Fibroblast of villous mesenchyme (primary cell): ENCODE results near the gene OXCT1. TPM values are rescaled to one million over a fixed set of nuclear protein-coding genes. Genes with fewer than 3 reads are reported as not detected.

Source experiments
- DNase-seq: peaks from one replicate; pipeline ENCODE4 v3.0.0-alpha.2; 2010; ENCODE audit warnings: low read depth
- H3K4me3 ChIP-seq: 2 replicates; pipeline ENCODE4 v1.5.1; 2011; ENCODE audit warnings: low read depth, mild to moderate bottlenecking, low read length
- total RNA-seq: library from RNA; depleted of rRNA; stranded (reverse); fragments of >200 nt; gene quantifications from 2 replicates; pipeline ENCODE4 v1.2.3, GENCODE V29; 2012
- TF ChIP-seq, protein P1 (sequence below): IDR thresholded peaks from 2 replicates; pipeline ENCODE4 v1.5.1; 2012; ENCODE audit warnings: low read depth, mild to moderate bottlenecking, low read length; ENCODE audit not compliant: insufficient read depth

Gene OXCT1
- total RNA-seq, 1 donor = 23.3 TPM

DNA sequence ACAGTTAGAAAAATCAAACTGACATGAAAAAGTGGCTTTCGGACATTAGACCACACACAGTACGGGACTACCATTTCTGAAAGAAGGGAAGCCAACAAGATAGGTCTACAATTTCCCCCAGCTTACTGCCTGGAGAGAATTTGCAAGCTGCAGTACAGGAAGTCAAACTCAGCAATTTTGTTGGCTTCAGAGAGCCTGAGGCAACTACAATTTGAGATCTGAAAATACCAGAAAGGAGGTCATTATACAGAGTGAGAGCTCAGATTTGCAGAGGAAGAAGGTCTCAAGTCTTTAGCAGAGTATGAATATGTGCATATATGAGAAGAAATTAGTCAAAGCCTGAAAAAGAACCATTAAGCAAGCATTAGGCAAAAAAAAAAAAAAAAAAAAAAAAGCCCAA, 83.0 kb downstream of the OXCT1 start:
- no peak overlapping the region for H3K4me3 ChIP-seq
- TF ChIP-seq, protein P1, sequence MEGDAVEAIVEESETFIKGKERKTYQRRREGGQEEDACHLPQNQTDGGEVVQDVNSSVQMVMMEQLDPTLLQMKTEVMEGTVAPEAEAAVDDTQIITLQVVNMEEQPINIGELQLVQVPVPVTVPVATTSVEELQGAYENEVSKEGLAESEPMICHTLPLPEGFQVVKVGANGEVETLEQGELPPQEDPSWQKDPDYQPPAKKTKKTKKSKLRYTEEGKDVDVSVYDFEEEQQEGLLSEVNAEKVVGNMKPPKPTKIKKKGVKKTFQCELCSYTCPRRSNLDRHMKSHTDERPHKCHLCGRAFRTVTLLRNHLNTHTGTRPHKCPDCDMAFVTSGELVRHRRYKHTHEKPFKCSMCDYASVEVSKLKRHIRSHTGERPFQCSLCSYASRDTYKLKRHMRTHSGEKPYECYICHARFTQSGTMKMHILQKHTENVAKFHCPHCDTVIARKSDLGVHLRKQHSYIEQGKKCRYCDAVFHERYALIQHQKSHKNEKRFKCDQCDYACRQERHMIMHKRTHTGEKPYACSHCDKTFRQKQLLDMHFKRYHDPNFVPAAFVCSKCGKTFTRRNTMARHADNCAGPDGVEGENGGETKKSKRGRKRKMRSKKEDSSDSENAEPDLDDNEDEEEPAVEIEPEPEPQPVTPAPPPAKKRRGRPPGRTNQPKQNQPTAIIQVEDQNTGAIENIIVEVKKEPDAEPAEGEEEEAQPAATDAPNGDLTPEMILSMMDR = no peak
- peak; percentile 8 for DNase-seq

DNA sequence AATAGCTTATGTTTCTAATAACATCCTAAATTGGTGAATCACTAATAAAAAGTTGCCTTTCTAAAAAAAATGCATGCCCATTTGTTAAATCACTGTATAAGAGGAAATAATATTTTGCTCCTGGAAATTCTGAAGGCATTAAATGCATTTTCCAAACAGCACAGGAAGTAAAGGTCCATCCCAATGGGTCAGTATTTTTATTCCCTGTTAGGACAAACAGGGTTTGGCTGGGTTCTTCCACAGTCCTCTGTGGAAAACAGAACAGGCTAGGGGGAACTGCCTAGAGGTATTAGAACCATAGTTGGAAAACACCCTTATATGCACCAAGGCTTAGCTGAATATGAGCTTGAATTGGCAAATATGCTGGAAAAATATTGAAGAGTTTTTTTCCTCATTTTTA, 85.2 kb downstream of the OXCT1 start:
- no peak overlapping the region for H3K4me3 ChIP-seq
- DNase-seq = no peak
- TF ChIP-seq, protein P1 = no peak

DNA sequence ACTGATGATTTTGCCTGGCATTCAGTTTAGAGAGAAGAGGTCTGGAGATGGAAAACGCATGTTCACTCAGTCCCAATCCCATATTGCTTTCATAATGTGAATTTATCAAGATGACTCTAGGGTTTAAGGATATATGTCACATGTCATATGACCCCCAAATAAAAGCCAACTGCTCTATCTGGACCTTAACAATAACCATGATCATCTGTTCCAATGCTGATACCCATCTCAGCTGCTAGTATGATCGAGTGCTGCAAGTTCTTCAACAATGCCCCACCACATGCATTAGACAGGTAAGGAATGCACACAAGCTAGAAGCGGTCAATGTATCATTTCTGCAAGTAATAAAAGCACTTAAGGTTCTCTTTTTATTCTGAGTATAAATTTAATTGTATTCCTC, 91.8 kb downstream of the OXCT1 start:
- no peak for DNase-seq
- no peak overlapping the region for H3K4me3 ChIP-seq
- TF ChIP-seq, protein P1 = no peak

DNA sequence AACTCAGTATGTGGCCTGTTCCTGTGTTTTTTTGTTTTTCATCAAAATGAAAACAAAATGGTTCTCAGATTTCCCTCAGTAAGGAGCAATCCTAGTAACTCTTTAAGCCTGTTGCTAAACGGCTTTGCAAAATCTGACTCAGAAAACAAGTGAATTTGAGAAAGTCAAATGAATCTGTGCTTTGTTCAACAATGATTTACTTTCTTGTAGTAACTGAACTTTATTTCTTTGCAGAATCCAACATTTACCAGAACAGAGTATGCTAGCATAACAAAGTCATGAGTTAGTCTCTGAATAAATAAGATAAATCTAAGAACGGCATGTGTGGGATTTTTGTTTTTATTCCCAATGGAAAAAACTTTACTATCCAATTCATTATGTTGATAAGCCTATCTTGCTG, 93.8 kb downstream of the OXCT1 start:
- TF ChIP-seq, protein P1 = no peak
- DNase-seq = peak; percentile 59

DNA sequence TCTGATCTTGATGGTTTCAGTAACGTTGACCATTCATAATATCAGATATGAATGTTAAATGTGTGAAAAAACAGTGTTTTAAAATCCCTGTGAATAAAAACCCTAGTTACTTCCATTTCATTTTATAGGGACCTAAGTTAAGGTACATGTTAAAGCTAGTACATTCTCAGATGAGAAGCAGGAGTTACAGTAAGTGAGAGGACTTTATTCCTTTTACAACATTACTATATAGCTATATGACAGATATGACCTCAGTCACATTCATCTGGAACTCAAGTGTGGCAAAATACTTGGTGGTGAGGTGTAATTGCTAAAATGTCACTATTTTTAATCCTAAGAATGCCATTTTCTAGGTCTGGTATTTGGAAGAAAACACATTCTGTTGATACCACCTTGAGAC, 96.4 kb downstream of the OXCT1 start:
- TF ChIP-seq, protein P1 = no peak
- no peak overlapping the region for H3K4me3 ChIP-seq
- DNase-seq = no peak

More for the DNA sequence above, 93.8 kb downstream of the OXCT1 start:
- H3K4me3 ChIP-seq = no peak overlapping the region

DNA sequence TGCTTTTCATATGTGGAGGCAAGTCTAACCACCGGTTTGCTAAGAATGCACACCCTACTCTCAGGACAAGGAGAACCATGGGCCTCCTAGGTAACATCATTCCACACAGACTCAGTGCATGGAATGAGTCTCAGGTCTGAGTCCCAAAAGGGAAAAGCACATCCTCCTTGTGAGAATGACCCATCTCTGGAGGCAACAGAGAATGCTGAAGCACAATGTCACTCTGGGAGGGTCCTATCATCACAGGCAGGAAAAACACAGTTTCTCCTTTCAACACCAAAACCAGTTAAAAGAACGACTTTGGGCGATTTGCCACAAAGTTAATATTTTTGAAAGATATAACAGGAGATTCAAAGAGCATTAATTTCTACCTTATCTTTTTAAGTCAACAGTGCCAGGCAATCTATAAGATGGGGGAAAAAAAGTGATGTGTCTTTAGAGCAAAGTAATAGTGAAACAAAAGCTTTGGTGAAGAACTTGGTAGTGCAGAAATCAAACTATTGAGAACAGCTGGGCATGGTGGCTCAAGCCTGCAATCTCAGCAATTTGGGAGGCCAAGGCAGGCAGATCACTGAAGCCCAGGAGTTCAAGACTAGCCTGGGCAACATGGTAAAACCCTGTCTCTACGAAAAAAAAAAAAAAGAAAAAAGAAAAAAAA, 97.3 kb downstream of the OXCT1 start:
- peak; percentile 6 for DNase-seq

More for the DNA sequence above, 97.3 kb downstream of the OXCT1 start:
- TF ChIP-seq, protein P1 = no peak
- no peak overlapping the region for H3K4me3 ChIP-seq
